Esophagus squamous epithelium (tissue), 5 donors: Measurements from ENCODE around the gene RBM20. TPM values are rescaled to one million over a fixed set of nuclear protein-coding genes. Genes with fewer than 3 reads are reported as not detected.
"Not testable (repeated sequence)": the region's sequence is repeated elsewhere in the genome, so short reads cannot be mapped to it uniquely, and the experiment has no call there.

ENCODE experiments used
- DNase-seq: peaks from one replicate; lab custom pipeline; 2025; lab: John Stamatoyannopoulos, UW
- H3K27ac ChIP-seq, 4 donors: fragments of 200-600 bp; sonication (generic); one replicate each; pipeline ENCODE4 v1.5.1; 2016 to 2019; ENCODE audit warnings: mild to moderate bottlenecking in 1 of 4
- H3K27me3 ChIP-seq, 4 donors: fragments of 200-600 bp; sonication (generic); 1 replicate in 3 of 4; 2 replicates in 1 of 4; pipeline versions ENCODE4 v1.5.1 to v1.6.0; 2017 to 2021; ENCODE audit warnings: antibody characterized with exemption in 1 of 4
- H3K36me3 ChIP-seq, 3 donors: fragments of 200-600 bp; sonication (generic); one replicate each; pipeline ENCODE4 v1.5.1; 2016 to 2019
- H3K4me1 ChIP-seq, 3 donors: fragments of 200-600 bp; sonication (generic); one replicate each; pipeline ENCODE4 v1.5.1; 2017 to 2019
- H3K4me3 ChIP-seq, 4 donors: fragments of 200-600 bp; sonication (generic); 1 replicate in 3 of 4; 2 replicates in 1 of 4; pipeline ENCODE4 v1.5.1; 2016 to 2019; ENCODE audit warnings: mild to moderate bottlenecking in 2 of 4, moderate library complexity in 1 of 4
- H3K9me3 ChIP-seq, 3 donors: fragments of 200-600 bp; sonication (generic); one replicate each; pipeline ENCODE4 v1.5.1; 2016 to 2019
- POLR2A ChIP-seq, 4 donors: fragments of 450-650 bp; IDR thresholded peaks; one replicate each; pipeline ENCODE4 v1.6.1; 2017; ENCODE audit warnings: antibody characterized with exemption in 4 of 4, mild to moderate bottlenecking in 4 of 4, moderate library complexity in 3 of 4
- WGBS, 2 donors: methylation state at CpG; one replicate each; pipeline ENCODE4 v1.1.5; 2018; 5-methylcytosine and 5-hydroxymethylcytosine counted together
- intact Hi-C: fragments of 100-400 bp; cut with DNase I; formaldehyde crosslinking; loops from one replicate; pipeline ENCODE4 v1.15.0; 2022
- total RNA-seq, 4 donors: library from RNA; depleted of rRNA; stranded (reverse); fragments of >200 nt; gene quantifications; one replicate each; pipeline ENCODE4 v1.1.0, GENCODE V29; 2016
- TF ChIP-seq, protein P1 (sequence below), 6 experiments: fragments of 450-650 bp in 4 of 6; fragments of 200-600 bp in 2 of 6; sonication (generic) in 2 of 6; IDR thresholded peaks; one replicate each; pipeline ENCODE4 v1.5.1; 2016 to 2019; ENCODE audit warnings: antibody characterized with exemption in 6 of 6, mild to moderate bottlenecking in 4 of 6, moderate library complexity in 4 of 6
- donor health status: DM: yes; HTN: yes; CAD: no.

The RBM20 gene
- total RNA-seq, 4 donors from 2014 or later = 2.1 to 10.3 (median 3.7) TPM

DNA sequence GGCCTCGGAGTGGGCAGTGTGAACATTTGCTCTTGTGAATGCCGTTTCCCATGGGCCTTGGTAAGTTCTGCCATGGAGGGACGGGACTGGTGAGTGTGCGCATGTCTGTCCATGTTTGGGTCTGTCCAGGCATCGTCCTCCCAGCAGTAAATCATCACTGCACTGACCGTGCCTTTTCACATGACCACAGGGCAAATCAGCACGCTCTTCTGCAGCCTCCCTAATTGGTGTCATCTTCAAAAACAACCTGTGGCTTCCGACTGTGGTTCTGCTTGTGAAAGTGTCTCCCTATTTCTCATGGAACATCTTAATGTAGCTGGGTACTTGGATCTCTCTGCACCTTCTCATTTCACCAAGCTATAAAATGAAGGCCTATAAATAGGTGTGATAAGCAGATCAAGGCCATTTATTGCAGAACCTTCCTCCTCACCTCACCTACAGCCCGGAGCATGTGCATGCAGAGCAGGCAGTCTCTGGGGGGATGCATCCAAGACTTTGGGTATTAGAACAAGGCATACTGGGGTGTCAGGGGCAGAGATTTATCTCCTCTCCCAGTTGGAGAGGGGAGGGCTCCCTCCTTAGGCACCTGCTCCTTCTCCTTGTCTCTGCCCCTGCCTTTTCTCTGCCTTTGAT, 77.4 kb downstream of the RBM20 start:
- Histone ChIP-seq H3K27ac (no peak overlapping the region), H3K4me1 (no peaks in the 10 kb centered on the region), H3K36me3 (no peaks in the 10 kb centered on the region), H3K27me3 (no peaks in the 10 kb centered on the region), H3K9me3 (no peaks in the 10 kb centered on the region), H3K4me3 (no peak overlapping the region)
- intact Hi-C loops = no loop called here
- WGBS, 2 donors = 86 to 97% methylated on average over 7 to 9 of the region's 9 CpGs
- TF ChIP-seq POLR2A (IDR thresholded peaks at IDR 0.05) = no peak
- TF ChIP-seq, protein P1, sequence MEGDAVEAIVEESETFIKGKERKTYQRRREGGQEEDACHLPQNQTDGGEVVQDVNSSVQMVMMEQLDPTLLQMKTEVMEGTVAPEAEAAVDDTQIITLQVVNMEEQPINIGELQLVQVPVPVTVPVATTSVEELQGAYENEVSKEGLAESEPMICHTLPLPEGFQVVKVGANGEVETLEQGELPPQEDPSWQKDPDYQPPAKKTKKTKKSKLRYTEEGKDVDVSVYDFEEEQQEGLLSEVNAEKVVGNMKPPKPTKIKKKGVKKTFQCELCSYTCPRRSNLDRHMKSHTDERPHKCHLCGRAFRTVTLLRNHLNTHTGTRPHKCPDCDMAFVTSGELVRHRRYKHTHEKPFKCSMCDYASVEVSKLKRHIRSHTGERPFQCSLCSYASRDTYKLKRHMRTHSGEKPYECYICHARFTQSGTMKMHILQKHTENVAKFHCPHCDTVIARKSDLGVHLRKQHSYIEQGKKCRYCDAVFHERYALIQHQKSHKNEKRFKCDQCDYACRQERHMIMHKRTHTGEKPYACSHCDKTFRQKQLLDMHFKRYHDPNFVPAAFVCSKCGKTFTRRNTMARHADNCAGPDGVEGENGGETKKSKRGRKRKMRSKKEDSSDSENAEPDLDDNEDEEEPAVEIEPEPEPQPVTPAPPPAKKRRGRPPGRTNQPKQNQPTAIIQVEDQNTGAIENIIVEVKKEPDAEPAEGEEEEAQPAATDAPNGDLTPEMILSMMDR (IDR thresholded peaks at IDR 0.05) = no peak
- DNase-seq = no peak

DNA sequence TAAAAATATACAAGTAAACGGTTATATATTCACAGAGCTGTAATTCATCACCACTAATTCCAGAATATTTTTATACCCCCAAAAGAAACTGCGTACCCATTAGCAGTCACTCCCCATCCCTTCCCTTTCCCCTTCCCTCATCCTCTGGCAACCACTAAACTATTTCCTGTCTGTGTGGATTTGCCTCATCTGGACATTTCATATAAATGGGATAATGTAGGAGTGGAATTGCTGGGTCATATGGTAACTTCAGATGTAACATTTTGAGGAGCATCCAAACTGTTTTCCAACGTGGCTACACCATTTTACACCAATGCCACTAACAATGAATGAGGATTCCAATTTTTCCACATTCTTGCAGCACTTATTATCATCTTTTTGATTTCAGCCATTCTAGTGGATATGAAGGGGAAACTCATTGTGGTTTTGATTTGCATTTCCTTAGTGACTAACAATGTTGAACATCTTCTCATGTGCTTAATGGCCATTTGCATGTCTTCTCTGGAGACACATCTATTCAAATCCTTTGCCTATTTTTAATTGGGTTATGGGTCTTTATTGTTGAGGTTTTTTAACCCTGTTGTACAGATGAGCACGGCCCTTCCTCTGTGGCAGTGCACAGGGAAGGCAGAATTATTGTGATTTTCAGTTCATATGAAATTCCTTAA, 79.2 kb downstream of the RBM20 start:
- Histone ChIP-seq H3K9me3 (no peaks in the 10 kb centered on the region), H3K4me1 (no peaks in the 10 kb centered on the region), H3K4me3 (no peak overlapping the region), H3K27me3 (no peaks in the 10 kb centered on the region), H3K36me3 (no peaks in the 10 kb centered on the region), H3K27ac (no peak overlapping the region)
- TF ChIP-seq, protein P1 (IDR thresholded peaks at IDR 0.05) = no peak
- TF ChIP-seq POLR2A (IDR thresholded peaks at IDR 0.05) = no peak
- intact Hi-C loops = no loop called here
- DNase-seq = no peak
- 73 to 74% methylated on average over 4 of the region's 4 CpGs for WGBS, 2 donors

DNA sequence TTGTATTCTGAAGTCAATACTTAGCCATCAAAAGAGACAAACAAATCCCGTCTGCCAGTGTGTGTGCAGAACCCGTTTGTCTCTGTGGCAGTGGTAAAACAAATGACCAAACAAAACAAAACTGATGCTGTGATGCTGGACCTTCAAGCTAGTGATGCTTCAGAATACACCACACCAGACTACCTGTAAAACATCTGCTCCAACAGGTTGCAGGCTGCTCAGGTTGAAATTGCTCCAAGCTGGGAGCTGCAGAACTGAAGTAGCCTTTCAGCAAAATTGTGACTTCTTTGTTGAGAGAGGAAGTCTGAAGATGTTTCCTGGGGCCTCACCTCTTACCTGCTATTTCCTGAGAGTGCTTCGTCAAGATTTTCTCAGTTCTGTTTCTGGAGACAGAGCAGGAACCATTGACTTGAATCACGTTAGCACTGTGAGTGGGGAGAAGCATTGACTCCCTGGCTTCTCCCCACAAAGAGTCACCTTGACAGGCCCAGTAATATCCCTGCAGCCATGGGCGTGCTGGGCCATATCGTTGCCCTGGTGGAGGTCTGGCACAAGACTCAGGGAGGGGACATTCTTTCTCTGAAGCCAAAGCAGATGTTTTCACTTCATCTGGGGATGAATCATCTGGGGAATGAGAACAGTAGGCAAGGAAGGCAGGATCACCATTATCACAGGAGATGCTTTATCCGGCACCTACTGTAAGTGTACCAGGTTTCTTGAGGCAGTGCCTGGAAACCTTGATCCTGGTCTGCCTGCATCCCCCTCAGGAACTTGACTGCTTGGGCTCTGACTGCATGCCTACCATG, 80.2 kb downstream of the RBM20 start:
- Histone ChIP-seq H3K27me3 (no peaks in the 10 kb centered on the region), H3K4me3 (no peak overlapping the region), H3K9me3 (no peaks in the 10 kb centered on the region), H3K27ac (no peak overlapping the region), H3K36me3 (no peaks in the 10 kb centered on the region), H3K4me1 (no peaks in the 10 kb centered on the region)
- 58 to 63% methylated on average over 5 to 7 of the region's 7 CpGs for WGBS, 2 donors
- intact Hi-C loops = no loop called here
- no peak for TF ChIP-seq POLR2A (IDR thresholded peaks at IDR 0.05)
- no peak for DNase-seq

DNA sequence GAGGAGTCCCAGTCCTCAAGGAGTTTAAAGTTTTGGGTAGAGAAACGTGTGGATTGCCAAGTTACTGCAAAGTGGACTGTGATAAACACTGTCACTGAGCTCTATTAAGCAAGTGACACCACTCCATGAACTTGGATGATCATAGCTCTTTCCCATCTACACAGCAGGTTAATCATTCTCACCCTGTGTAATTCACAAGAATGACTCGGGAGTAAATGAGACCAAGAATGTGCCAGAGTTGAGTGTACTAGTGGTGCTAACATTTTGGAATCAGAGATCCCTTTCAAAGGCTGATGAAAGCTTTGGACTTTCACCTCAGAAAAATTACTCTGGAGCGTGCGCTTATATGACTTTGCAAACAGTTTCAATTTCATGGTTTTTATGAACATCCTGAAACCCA, 80.8 kb downstream of the RBM20 start:
- intact Hi-C loops = no loop called here
- H3K9me3 ChIP-seq = no peaks in the 10 kb centered on the region
- no peak for DNase-seq
- no peak overlapping the region for H3K27ac ChIP-seq
- no peak for TF ChIP-seq POLR2A (IDR thresholded peaks at IDR 0.05)
- TF ChIP-seq, protein P1 (IDR thresholded peaks at IDR 0.05) = no peak
- H3K27me3 ChIP-seq = no peaks in the 10 kb centered on the region
- no peak overlapping the region for H3K4me3 ChIP-seq
- H3K36me3 ChIP-seq = no peaks in the 10 kb centered on the region
- H3K4me1 ChIP-seq = no peaks in the 10 kb centered on the region
- WGBS, 2 donors = 76 to 83% methylated on average over 3 to 4 of the region's 4 CpGs

DNA sequence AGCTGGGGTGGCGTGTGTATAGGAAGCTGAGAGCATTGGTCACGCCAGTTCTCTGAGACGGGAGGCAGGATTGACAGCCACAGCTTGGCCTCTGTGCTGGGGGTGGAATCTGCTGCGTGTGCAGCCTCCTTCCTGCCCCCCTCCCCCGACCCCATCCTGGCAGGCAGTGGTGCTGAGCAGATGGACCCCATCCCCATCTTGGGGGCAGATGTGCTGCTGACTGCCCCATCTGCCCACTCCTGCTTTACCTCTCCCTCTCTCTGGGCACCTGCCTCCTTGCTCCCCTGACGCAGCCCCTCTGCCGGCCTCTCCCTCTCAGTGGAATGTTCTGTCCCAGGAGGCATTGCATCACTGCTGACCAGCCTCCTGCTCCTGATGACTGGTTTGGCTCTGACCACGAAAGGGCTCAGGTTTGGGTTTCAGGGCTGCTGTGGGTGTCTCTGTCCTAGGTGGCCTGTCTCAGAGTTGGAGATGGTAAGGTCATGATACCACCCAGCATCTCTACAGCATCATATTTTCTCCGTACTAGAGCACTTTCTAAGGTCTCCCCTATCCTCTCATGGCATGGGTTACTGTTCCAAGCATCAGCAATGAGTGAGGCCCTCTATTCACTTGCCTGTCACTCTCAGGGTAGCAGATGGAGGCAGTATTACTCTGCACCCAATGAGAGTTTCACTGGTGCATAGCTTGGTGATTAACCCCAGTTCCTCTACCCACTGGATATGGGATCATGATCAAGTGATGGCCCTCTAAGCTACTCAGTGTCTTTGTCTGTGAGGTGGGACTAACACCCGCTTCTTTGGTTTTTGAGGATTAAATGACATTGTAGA, 81.9 kb downstream of the RBM20 start:
- H3K4me1 ChIP-seq = no peaks in the 10 kb centered on the region
- peaks cover 0 to 3% (median 0%) of the 10 kb centered on the region in 4 donors for H3K27me3 ChIP-seq
- no peak overlapping the region for H3K27ac ChIP-seq
- H3K36me3 ChIP-seq = no peaks in the 10 kb centered on the region
- no peak for DNase-seq
- intact Hi-C loops = no loop called here
- WGBS, 2 donors = 74 to 80% methylated on average over 6 to 7 of the region's 10 CpGs
- no peaks in the 10 kb centered on the region for H3K9me3 ChIP-seq
- TF ChIP-seq, protein P1 (IDR thresholded peaks at IDR 0.05) = no peak
- no peak for TF ChIP-seq POLR2A (IDR thresholded peaks at IDR 0.05)
- no peak overlapping the region for H3K4me3 ChIP-seq

DNA sequence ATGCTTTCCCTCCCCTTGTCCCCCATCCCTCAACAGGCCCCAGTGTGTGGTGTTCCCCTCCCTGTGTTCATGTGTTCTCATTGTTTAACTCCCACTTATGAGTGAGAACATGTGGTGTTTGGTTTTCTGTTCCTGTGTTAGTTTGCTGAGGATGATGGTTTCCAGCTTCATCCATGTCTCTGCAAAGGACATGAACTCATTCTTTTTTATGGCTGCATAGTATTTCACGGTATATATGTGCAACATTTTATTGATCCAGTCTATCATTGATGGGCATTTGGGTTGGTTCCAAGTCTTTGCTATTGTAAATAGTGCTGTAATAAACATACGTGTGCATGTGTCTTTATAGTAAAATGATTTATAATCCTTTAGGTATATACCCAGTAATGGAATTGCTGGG, 83.6 kb downstream of the RBM20 start:
- DNase-seq, H3K27me3 ChIP-seq, H3K36me3 ChIP-seq, H3K9me3 ChIP-seq, H3K27ac ChIP-seq, H3K4me1 ChIP-seq, H3K4me3 ChIP-seq, intact Hi-C loops: not testable (repeated sequence)
- WGBS, 2 donors = 89 to 94% methylated on average over 2 of the region's 2 CpGs
